IMR-90 (cell line): Measurements from ENCODE around the gene SMAD2. TPM values are rescaled to one million over a fixed set of nuclear protein-coding genes. Genes with fewer than 3 reads are reported as not detected.

Experiments
- ATAC-seq: fragments of 200-7000 bp; cut with Tn5 transposase; 2 replicates; pipeline ENCODE4 v1.9.1; 2020; ENCODE audit warnings: low read depth, mild to moderate bottlenecking, moderate library complexity
- BruUV-seq: library from RNA; stranded (reverse); fragments of 400-500 nt; replicated peaks from 2 replicates; lab custom pipeline; 2021; lab: Mats Ljungman, UMichigan
- CTCF ChIA-PET: fragments of 300-600 bp; formaldehyde crosslinking; extraction: SDS; loops from one replicate; lab custom pipeline; 2021; ENCODE audit warnings: antibody characterized with exemption; lab: Yijun Ruan, JAX
- POLR2A ChIA-PET: fragments of 300-600 bp; sonication (Branson Sonifier 250); formaldehyde crosslinking; loops from one replicate; lab custom pipeline; 2022; ENCODE audit warnings: antibody characterized with exemption; ENCODE audit not compliant: unreplicated experiment; lab: Charles Lee
- DNase-seq: peaks from one replicate; pipeline ENCODE4 v3.0.0; 2013
- H2AFZ ChIP-seq: replicated peaks from 2 replicates; pipeline ENCODE3; 2013; ENCODE audit warnings: low read length, mild to moderate bottlenecking; ENCODE audit not compliant: poor library complexity
- H2AK5ac ChIP-seq: 2 replicates; pipeline ENCODE4 v1.6.1; 2013; ENCODE audit warnings: low read depth, low read length, inconsistent platforms
- H2AK9ac ChIP-seq: replicated peaks from 2 replicates; pipeline ENCODE3; 2013; ENCODE audit warnings: mild to moderate bottlenecking, low read depth, low read length, moderate library complexity; ENCODE audit not compliant: poor library complexity
- H2BK120ac ChIP-seq: 2 replicates; pipeline ENCODE4 v1.6.1; 2013; ENCODE audit warnings: low read depth, low read length, inconsistent platforms
- H2BK15ac ChIP-seq: 3 replicates; pipeline ENCODE4 v1.6.1; 2013; ENCODE audit warnings: low read depth, low read length, inconsistent platforms
- H2BK20ac ChIP-seq: 2 replicates; pipeline ENCODE4 v1.6.1; 2013; ENCODE audit warnings: low read depth, mild to moderate bottlenecking, inconsistent platforms, low read length, moderate library complexity
- H2BK5ac ChIP-seq: 2 replicates; pipeline ENCODE4 v1.6.1; 2013; ENCODE audit warnings: mild to moderate bottlenecking, low read depth, low read length, inconsistent platforms; ENCODE audit not compliant: poor library complexity, severe bottlenecking
- H3K14ac ChIP-seq: replicated peaks from 2 replicates; pipeline ENCODE4 v1.6.1; 2013; ENCODE audit warnings: low read depth, low read length, inconsistent platforms
- H3K18ac ChIP-seq: 2 replicates; pipeline ENCODE4 v1.6.1; 2013; ENCODE audit warnings: low read depth, low read length, control low read depth
- H3K23ac ChIP-seq: 2 replicates; pipeline ENCODE4 v1.6.1; 2013; ENCODE audit warnings: low read depth, low read length, inconsistent platforms
- H3K27ac ChIP-seq: 2 replicates; pipeline ENCODE4 v1.5.1; 2013; ENCODE audit warnings: mild to moderate bottlenecking, control low read depth, low read length; ENCODE audit not compliant: insufficient read depth
- H3K27me3 ChIP-seq: 2 replicates; pipeline ENCODE4 v1.6.1; 2013; ENCODE audit warnings: low read length; ENCODE audit not compliant: control insufficient read depth, insufficient read depth
- H3K36me3 ChIP-seq: 2 replicates; pipeline ENCODE4 v1.6.1; 2013; ENCODE audit warnings: low read length, mixed read lengths; ENCODE audit not compliant: control insufficient read depth, insufficient read depth
- H3K4ac ChIP-seq: 2 replicates; pipeline ENCODE4 v1.6.1; 2013; ENCODE audit warnings: low read depth, low read length, inconsistent platforms
- H3K4me1 ChIP-seq: 2 replicates; pipeline ENCODE4 v1.6.1; 2013; ENCODE audit warnings: low read length, mixed read lengths; ENCODE audit not compliant: control insufficient read depth, insufficient read depth
- H3K4me2 ChIP-seq: 2 replicates; pipeline ENCODE4 v1.6.1; 2013; ENCODE audit warnings: low read depth, mild to moderate bottlenecking, control low read depth, low read length, moderate library complexity
- H3K4me3 ChIP-seq: 2 replicates; pipeline ENCODE4 v1.5.1; 2013; ENCODE audit warnings: low read depth, mild to moderate bottlenecking, control low read depth, low read length, moderate library complexity; ENCODE audit not compliant: insufficient read depth
- H3K56ac ChIP-seq: 2 replicates; pipeline ENCODE4 v1.6.1; 2013; ENCODE audit warnings: low read length, inconsistent platforms; ENCODE audit not compliant: insufficient read depth; ENCODE audit errors: extremely low read depth
- H3K79me1 ChIP-seq, 2 experiments: 2 replicates each; pipeline ENCODE4 v1.6.1; 2013; ENCODE audit warnings: low read length in 2 of 2, inconsistent platforms in 1 of 2, low read depth in 1 of 2
- H3K9ac ChIP-seq: 2 replicates; pipeline ENCODE4 v1.6.1; 2013; ENCODE audit warnings: low read depth, low read length, control low read depth
- H3K9me1 ChIP-seq: 2 replicates; pipeline ENCODE4 v1.6.1; 2013; ENCODE audit warnings: low read length, inconsistent platforms; ENCODE audit not compliant: insufficient read depth
- H3K9me3 ChIP-seq: 2 replicates; pipeline ENCODE4 v1.6.1; 2013; ENCODE audit warnings: low read length; ENCODE audit not compliant: control insufficient read depth, insufficient read depth
- H4K20me1 ChIP-seq: 2 replicates; pipeline ENCODE4 v1.6.1; 2013; ENCODE audit warnings: low read length, inconsistent platforms; ENCODE audit not compliant: insufficient read depth
- H4K5ac ChIP-seq: 2 replicates; pipeline ENCODE4 v1.6.1; 2013; ENCODE audit warnings: mild to moderate bottlenecking, low read depth, low read length, control low read depth
- H4K8ac ChIP-seq, 2 experiments: 2 replicates each; pipeline ENCODE4 v1.6.1; 2013; ENCODE audit warnings: low read depth in 2 of 2, low read length in 2 of 2, control low read depth in 1 of 2, inconsistent platforms in 1 of 2
- H4K91ac ChIP-seq: 2 replicates; pipeline ENCODE4 v1.6.1; 2013; ENCODE audit warnings: low read depth, low read length, inconsistent platforms; ENCODE audit not compliant: insufficient read depth
- CHD1 ChIP-seq: IDR thresholded peaks from 2 replicates; pipeline ENCODE4 v1.6.1; 2012; ENCODE audit warnings: low read depth, low read length, improper control_type of control experiment
- MAFK ChIP-seq: IDR thresholded peaks from 2 replicates; pipeline ENCODE4 v1.6.1; 2012; ENCODE audit warnings: low read depth, low read length, improper control_type of control experiment
- MAZ ChIP-seq: IDR thresholded peaks from 2 replicates; pipeline ENCODE4 v1.6.1; 2012; ENCODE audit warnings: low read depth, mild to moderate bottlenecking, low read length, improper control_type of control experiment, moderate library complexity, borderline replicate concordance
- MXI1 ChIP-seq: IDR thresholded peaks from 2 replicates; pipeline ENCODE4 v1.6.1; 2012; ENCODE audit warnings: low read depth, mild to moderate bottlenecking, low read length, moderate library complexity, borderline replicate concordance
- NFE2L2 ChIP-seq: fragments of 150-350 bp; IDR thresholded peaks from 2 replicates; pipeline ENCODE4 v1.6.1; 2016; ENCODE audit warnings: low read depth, mild to moderate bottlenecking, low read length
- POLR2A ChIP-seq: IDR thresholded peaks from 2 replicates; pipeline ENCODE4 v1.6.1; 2012; ENCODE audit warnings: mild to moderate bottlenecking, low read depth, low read length
- WGBS, 2 experiments: methylation state at CpG; one replicate each; pipeline versions ENCODE4 v1.1.5 to v1.1.7; 2013; ENCODE audit warnings: missing lambda C conversion rate in 2 of 2; ENCODE audit not compliant: insufficient read length in 1 of 2; ENCODE audit errors: extremely low coverage in 2 of 2; 5-methylcytosine and 5-hydroxymethylcytosine counted together
- dilution Hi-C: fragments of 300-500 bp; cut with HindIII; formaldehyde crosslinking; loops from one replicate; pipeline ENCODE4 v1.14.3; 2018; ENCODE audit warnings: low sequenced_read_pairs; ENCODE audit not compliant: unreplicated experiment
- in situ Hi-C: fragments of 300-500 bp; cut with MboI; formaldehyde crosslinking; loops from 3 replicates; pipeline ENCODE4 v1.14.3; 2019; ENCODE audit warnings: low sequenced_read_pairs, inconsistent platforms, mixed read lengths
- intact Hi-C: fragments of 100-400 bp; cut with micrococcal nuclease; formaldehyde crosslinking; loops from 2 replicates; pipeline ENCODE4 v1.10.0; 2022
- polyA plus RNA-seq, 3 experiments: library from polyadenylated mRNA; depleted of rRNA; stranded (reverse); fragments of >200 nt; gene quantifications; 2 replicates each; pipeline ENCODE4 v1.2.3, GENCODE V29; 2012; ENCODE audit warnings: low replicate concordance in 1 of 3
- total RNA-seq: library from RNA; depleted of rRNA; stranded (reverse); fragments of >200 nt; gene quantifications from 2 replicates; pipeline ENCODE4 v1.2.3, GENCODE V29; 2012
- TF ChIP-seq, protein P1 (sequence below): conservative IDR thresholded peaks from 2 replicates; pipeline ENCODE4 v1.5.1; 2012; ENCODE audit warnings: mild to moderate bottlenecking, low read depth, low read length, improper control_type of control experiment

The SMAD2 gene
- total and polyA plus RNA-seq, 2 of the 4 experiments (the other 2 are of a cell fraction): 41.7 to 171 TPM

GRCh38 chr18:47953471-47953931, 23.0 kb upstream of the SMAD2 start:
- H3K9me3 ChIP-seq: no peaks in the 10 kb centered on the region
- H3K27ac ChIP-seq: no peak overlapping the region
- H3K4me1 ChIP-seq: no peaks in the 10 kb centered on the region
- H2BK120ac ChIP-seq: no peak overlapping the region
- POLR2A ChIA-PET: no interaction called here
- no TSS peak for BruUV-seq
- H2BK5ac ChIP-seq: no peak overlapping the region
- H4K8ac ChIP-seq: no peak overlapping the region
- no peaks in the 10 kb centered on the region for H3K9me1 ChIP-seq
- H2AK5ac ChIP-seq: no peak overlapping the region
- WGBS, 2 experiments: 100% methylated on average over 2 of the region's 6 CpGs; no CpG with 5 or more reads in 1 of the 2 experiments
- no peak overlapping the region for H2BK20ac ChIP-seq
- H3K36me3 ChIP-seq: no peaks in the 10 kb centered on the region
- in situ Hi-C loops: no loop called here
- no peaks in the 10 kb centered on the region for H3K79me1 ChIP-seq
- no peak overlapping the region for H3K56ac ChIP-seq
- no peak overlapping the region for H3K4ac ChIP-seq
- H2AK9ac ChIP-seq: no peak overlapping the region
- no peaks in the 10 kb centered on the region for H4K20me1 ChIP-seq
- TF ChIP-seq CHD1 (no peak), MAZ (no peak), NFE2L2 (no peak), MXI1 (no peak), POLR2A (no peak), MAFK (no peak)
- TF ChIP-seq, protein P1, sequence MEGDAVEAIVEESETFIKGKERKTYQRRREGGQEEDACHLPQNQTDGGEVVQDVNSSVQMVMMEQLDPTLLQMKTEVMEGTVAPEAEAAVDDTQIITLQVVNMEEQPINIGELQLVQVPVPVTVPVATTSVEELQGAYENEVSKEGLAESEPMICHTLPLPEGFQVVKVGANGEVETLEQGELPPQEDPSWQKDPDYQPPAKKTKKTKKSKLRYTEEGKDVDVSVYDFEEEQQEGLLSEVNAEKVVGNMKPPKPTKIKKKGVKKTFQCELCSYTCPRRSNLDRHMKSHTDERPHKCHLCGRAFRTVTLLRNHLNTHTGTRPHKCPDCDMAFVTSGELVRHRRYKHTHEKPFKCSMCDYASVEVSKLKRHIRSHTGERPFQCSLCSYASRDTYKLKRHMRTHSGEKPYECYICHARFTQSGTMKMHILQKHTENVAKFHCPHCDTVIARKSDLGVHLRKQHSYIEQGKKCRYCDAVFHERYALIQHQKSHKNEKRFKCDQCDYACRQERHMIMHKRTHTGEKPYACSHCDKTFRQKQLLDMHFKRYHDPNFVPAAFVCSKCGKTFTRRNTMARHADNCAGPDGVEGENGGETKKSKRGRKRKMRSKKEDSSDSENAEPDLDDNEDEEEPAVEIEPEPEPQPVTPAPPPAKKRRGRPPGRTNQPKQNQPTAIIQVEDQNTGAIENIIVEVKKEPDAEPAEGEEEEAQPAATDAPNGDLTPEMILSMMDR: no peak
- H2AFZ ChIP-seq: no peak overlapping the region
- dilution Hi-C loops: no loop called here
- no peak overlapping the region for H4K91ac ChIP-seq
- H4K5ac ChIP-seq: no peak overlapping the region
- no peak overlapping the region for H3K14ac ChIP-seq
- ATAC-seq (no peak), DNase-seq (no peak)
- intact Hi-C loops: no loop called here
- no peak overlapping the region for H3K18ac ChIP-seq
- no peak overlapping the region for H3K4me2 ChIP-seq
- no peak overlapping the region for H3K23ac ChIP-seq
- H3K4me3 ChIP-seq: no peak overlapping the region
- peaks cover 3% of the 10 kb centered on the region for H3K27me3 ChIP-seq
- CTCF ChIA-PET: no interaction called here
- no peak overlapping the region for H3K9ac ChIP-seq
- H2BK15ac ChIP-seq: no peak overlapping the region
